Calu3 (cell line): ENCODE data around the gene NR2C2AP. TPM values are rescaled to one million over a fixed set of nuclear protein-coding genes. Genes with fewer than 3 reads are reported as not detected.

Experiments
- BruUV-seq: library from RNA; stranded (reverse); fragments of 400-500 nt; replicated peaks from 2 replicates; lab custom pipeline; 2021; lab: Mats Ljungman, UMichigan
- CTCF ChIA-PET: fragments of 300-600 bp; sonication (Branson Sonifier 250); formaldehyde crosslinking; loops from one replicate; lab custom pipeline; 2022; ENCODE audit warnings: antibody characterized with exemption; lab: Charles Lee
- DNase-seq: peaks from one replicate; pipeline ENCODE4 v3.0.0; 2022
- H3K27ac Mint-ChIP-seq: one replicate; pipeline ENCODE4 v1.8.0; 2022; ENCODE audit warnings: mixed read lengths; ENCODE audit not compliant: unreplicated experiment
- H3K27me3 Mint-ChIP-seq: one replicate; pipeline ENCODE4 v1.8.0; 2022; ENCODE audit warnings: mixed read lengths; ENCODE audit not compliant: unreplicated experiment
- H3K36me3 Mint-ChIP-seq: one replicate; pipeline ENCODE4 v1.8.0; 2022; ENCODE audit warnings: mild to moderate bottlenecking, moderate library complexity, mixed read lengths; ENCODE audit not compliant: insufficient read depth, unreplicated experiment
- H3K4me1 Mint-ChIP-seq: one replicate; pipeline ENCODE4 v1.8.0; 2022; ENCODE audit warnings: mild to moderate bottlenecking, low read depth, mixed read lengths; ENCODE audit not compliant: unreplicated experiment
- H3K4me3 Mint-ChIP-seq: one replicate; pipeline ENCODE4 v1.8.0; 2022; ENCODE audit warnings: mild to moderate bottlenecking, low read depth, moderate library complexity, mixed read lengths; ENCODE audit not compliant: unreplicated experiment
- H3K9me3 Mint-ChIP-seq: one replicate; pipeline ENCODE4 v1.8.0; 2022; ENCODE audit warnings: low read depth, mixed read lengths; ENCODE audit not compliant: unreplicated experiment
- CTCF ChIP-seq: fragments of 200-600 bp; IDR thresholded peaks from one replicate; pipeline ENCODE4 v1.8.0; 2022; ENCODE audit warnings: antibody characterized with exemption; ENCODE audit not compliant: unreplicated experiment
- intact Hi-C: fragments of 100-400 bp; cut with micrococcal nuclease; formaldehyde crosslinking; loops from one replicate; pipeline ENCODE4 v1.10.0; 2022; ENCODE audit not compliant: unreplicated experiment
- total RNA-seq: library from RNA; stranded (reverse); gene quantifications from 2 replicates; pipeline ENCODE4 v1.2.3, GENCODE V29; 2022

NR2C2AP gene
- total RNA-seq, 1 experiment from 2014 or later, result 20.6 TPM

- no peak for DNase-seq
- intact Hi-C loops, result no loop called here
- no TSS peak for BruUV-seq
- Mint-ChIP-seq H3K27me3 (no peaks in the 10 kb centered on the region), H3K36me3 (no peaks in the 10 kb centered on the region), H3K9me3 (no peaks in the 10 kb centered on the region), H3K27ac (no peak overlapping the region), H3K4me3 (no peak overlapping the region), H3K4me1 (no peaks in the 10 kb centered on the region)
- TF ChIP-seq CTCF, result no peak
- CTCF ChIA-PET, result no interaction called here
Measured at GRCh38 chr19:19151418-19151817, 51.8 kb downstream of the NR2C2AP start.

Other genes starting within 250 kb of the NR2C2AP start
- 67.1 and 77.2 TPM in 2 replicates for gene SUGP2, start 169.9 kb downstream of the NR2C2AP start, total RNA-seq
- 24.0 and 24.6 TPM in 2 replicates for gene ARMC6, start 169.8 kb downstream of the NR2C2AP start, total RNA-seq
- 5.7 and 7.1 TPM in 2 replicates for gene SLC25A42, start 139.4 kb downstream of the NR2C2AP start, total RNA-seq
- gene TMEM161A, start 64.9 kb downstream of the NR2C2AP start, total RNA-seq, result 24.0 and 28.9 TPM in 2 replicates
- 1.7 and 2.3 TPM in 2 replicates for gene MEF2B, start 33.2 kb downstream of the NR2C2AP start, total RNA-seq
- 24.0 and 26.3 TPM in 2 replicates for gene BORCS8, start 11.3 kb downstream of the NR2C2AP start, total RNA-seq
- gene RFXANK, start 11.2 kb downstream of the NR2C2AP start, total RNA-seq, result 63.2 and 66.5 TPM in 2 replicates
- gene NCAN, start 8.5 kb upstream of the NR2C2AP start, total RNA-seq, result not detected in 2 replicates
- gene TM6SF2, start 69.9 kb upstream of the NR2C2AP start, total RNA-seq, result not detected in 2 replicates
- 38.9 and 41.3 TPM in 2 replicates for gene SUGP1, start 117.1 kb upstream of the NR2C2AP start, total RNA-seq
- gene MAU2, start 117.4 kb upstream of the NR2C2AP start, total RNA-seq, result 39.5 and 41.3 TPM in 2 replicates
- gene GATAD2A, start 202.3 kb upstream of the NR2C2AP start, total RNA-seq, result 79.8 and 83.7 TPM in 2 replicates